Urinary bladder (tissue), 4 donors: ENCODE data around the gene MYRF. TPM values are rescaled to one million over a fixed set of nuclear protein-coding genes. Genes with fewer than 3 reads are reported as not detected.

ENCODE experiments used
- DNase-seq: peaks from one replicate; pipeline ENCODE4 v3.0.0-alpha.2; 2015; ENCODE audit errors: extremely low spot score
- H3K27ac ChIP-seq: one replicate; pipeline ENCODE4 v1.5.1; 2013; ENCODE audit warnings: low read depth, mild to moderate bottlenecking, moderate library complexity
- H3K36me3 ChIP-seq: one replicate; pipeline ENCODE4 v1.6.1; 2013; ENCODE audit warnings: mild to moderate bottlenecking, moderate library complexity; ENCODE audit not compliant: insufficient read depth
- H3K4me1 ChIP-seq: one replicate; pipeline ENCODE4 v1.6.1; 2013; ENCODE audit warnings: mild to moderate bottlenecking, moderate library complexity; ENCODE audit not compliant: insufficient read depth
- H3K4me3 ChIP-seq: one replicate; pipeline ENCODE4 v1.5.1; 2013; ENCODE audit warnings: low read depth, low read length
- WGBS: extraction: QIAGEN DNeasy Blood & Tissue Kit; methylation state at CpG from one replicate; pipeline ENCODE4 v1.1.7; 2013; 5-methylcytosine and 5-hydroxymethylcytosine counted together
- polyA plus RNA-seq: library from polyadenylated mRNA; stranded (reverse); fragments of 200-250 nt; gene quantifications from one replicate; pipeline ENCODE4 v1.2.3, GENCODE V29; 2013
- total RNA-seq: library from RNA; depleted of rRNA; stranded (reverse); fragments of >200 nt; gene quantifications from one replicate; pipeline ENCODE4 v1.2.3, GENCODE V29; 2014
- donor health status: healthy with polysubstance abuse.
- donor health status: healthy.

The MYRF gene
- total RNA-seq, result 4.7 TPM
- 0.79 TPM for polyA plus RNA-seq

- Histone ChIP-seq H3K4me1 (no peaks in the 10 kb centered on the region), H3K36me3 (no peaks in the 10 kb centered on the region), H3K27ac (no peak within 1 kb of the TSS), H3K4me3 (peak within 1 kb of the TSS; percentile 41)
- WGBS, result 2% methylated on average over 90 of the region's 93 CpGs
- no peak for DNase-seq
These were observed at the start of gene MYRF for GRCh38 chr11:61752117-61752924. Gene MYRF, plus strand, starts transcription at chr11:61752636. Its CDS starts 109 bp downstream, at chr11:61752745.

DNA sequence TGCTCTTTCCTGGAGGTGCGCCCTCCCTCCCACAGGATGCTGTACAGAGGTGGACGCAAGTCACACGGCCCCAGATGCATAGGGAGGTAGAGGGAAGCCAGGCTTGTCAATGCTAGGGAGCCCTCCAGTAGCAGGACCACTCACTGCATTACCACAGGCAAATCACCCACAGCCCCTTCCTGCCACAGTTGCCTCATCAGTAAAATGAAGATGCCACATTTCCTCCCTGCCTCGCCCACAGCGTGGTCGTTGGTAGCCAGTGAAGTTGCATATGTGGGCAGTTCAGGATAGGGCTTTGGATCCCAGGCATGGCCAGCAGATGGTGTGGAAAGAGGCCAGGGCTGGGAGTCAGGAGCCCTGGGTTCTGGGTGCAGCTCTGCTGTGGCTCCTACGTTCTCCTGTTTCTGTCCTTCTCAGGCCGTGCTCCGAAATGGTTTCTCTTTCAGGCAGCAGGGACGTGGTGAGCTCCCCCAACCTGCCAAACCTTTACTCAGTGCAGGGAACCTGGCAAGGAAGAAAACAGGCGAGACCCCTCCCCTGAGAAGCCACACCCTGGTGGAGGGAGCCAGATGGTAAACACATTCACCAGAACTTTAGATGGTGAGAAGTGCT is 49.6 kb upstream of the MYRF start:
- H3K4me1 ChIP-seq, result no peaks in the 10 kb centered on the region
- WGBS, result 87% methylated on average over 11 of the region's 11 CpGs

GRCh38 chr11:61704838-61705237 is 47.6 kb upstream of the MYRF start:
- H3K4me3 ChIP-seq, result no peak overlapping the region
- H3K27ac ChIP-seq, result no peak overlapping the region
- WGBS, result 74% methylated on average over 15 of the region's 15 CpGs
- no peaks in the 10 kb centered on the region for H3K36me3 ChIP-seq
- no peaks in the 10 kb centered on the region for H3K4me1 ChIP-seq
- DNase-seq, result no peak

More for the DNA sequence above, 49.6 kb upstream of the MYRF start:
- Histone ChIP-seq H3K27ac (no peak overlapping the region), H3K4me3 (no peak overlapping the region), H3K36me3 (no peaks in the 10 kb centered on the region)
- no peak for DNase-seq

GRCh38 chr11:61706452-61707400 is 45.7 kb upstream of the MYRF start:
- no peak for DNase-seq
- 83% methylated on average over 27 of the region's 27 CpGs for WGBS
- Histone ChIP-seq H3K36me3 (no peaks in the 10 kb centered on the region), H3K4me1 (no peaks in the 10 kb centered on the region), H3K27ac (no peak overlapping the region), H3K4me3 (no peak overlapping the region)

DNA sequence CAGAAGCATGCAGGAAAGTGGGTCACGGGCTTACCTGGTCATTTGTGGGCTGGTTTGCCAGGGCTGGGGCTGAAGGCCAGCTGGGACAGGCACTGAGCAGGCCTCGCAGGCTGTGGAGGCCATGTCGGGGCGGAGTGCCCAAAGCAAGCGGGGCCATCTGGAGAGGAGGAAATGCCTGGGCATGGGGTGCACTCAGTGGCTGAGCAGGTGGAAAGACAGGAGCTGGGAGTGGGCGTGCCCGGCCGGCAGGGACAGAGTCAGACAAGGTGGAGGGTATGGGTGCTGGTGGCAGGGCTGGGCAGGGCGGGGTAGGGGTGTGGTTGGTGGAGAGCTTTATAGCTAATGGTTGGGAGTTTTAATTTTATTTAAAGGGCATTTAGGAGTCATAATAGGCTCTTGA is 44.9 kb upstream of the MYRF start:
- Histone ChIP-seq H3K4me3 (no peak overlapping the region), H3K36me3 (no peaks in the 10 kb centered on the region), H3K4me1 (no peaks in the 10 kb centered on the region), H3K27ac (no peak overlapping the region)
- 92% methylated on average over 9 of the region's 9 CpGs for WGBS
- no peak for DNase-seq

- 96% methylated on average over 7 of the region's 7 CpGs for WGBS
- no peak for DNase-seq
- Histone ChIP-seq H3K4me1 (no peaks in the 10 kb centered on the region), H3K27ac (no peak overlapping the region), H3K36me3 (no peaks in the 10 kb centered on the region), H3K4me3 (no peak overlapping the region)
These were observed 43.3 kb upstream of the MYRF start for GRCh38 chr11:61709110-61709509.

- Histone ChIP-seq H3K4me1 (no peaks in the 10 kb centered on the region), H3K27ac (no peak overlapping the region), H3K36me3 (no peaks in the 10 kb centered on the region), H3K4me3 (no peak overlapping the region)
- no peak for DNase-seq
- WGBS, result 69% methylated on average over 7 of the region's 7 CpGs
These were observed 42.9 kb upstream of the MYRF start for GRCh38 chr11:61709572-61709971.

DNA sequence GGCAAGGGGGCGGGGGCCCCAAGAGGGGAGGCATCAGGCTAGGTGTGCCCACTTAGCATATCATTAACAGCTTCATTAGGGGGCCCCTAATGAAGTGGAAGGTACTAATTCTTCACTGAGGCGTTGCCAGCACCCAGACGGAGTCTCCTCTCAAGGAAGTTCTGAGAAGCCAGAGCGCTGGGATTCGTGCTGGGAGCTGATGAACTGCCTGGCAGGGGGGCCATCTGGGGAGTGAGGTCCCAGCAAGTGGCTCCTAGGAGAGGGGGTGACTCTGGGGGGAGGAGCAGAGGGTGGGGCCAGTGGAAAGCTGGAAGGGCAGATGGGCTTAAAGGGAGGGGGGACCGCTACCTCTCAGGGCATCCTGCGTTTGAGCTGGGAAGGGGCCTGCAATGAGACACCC is 42.4 kb upstream of the MYRF start:
- H3K36me3 ChIP-seq, result no peaks in the 10 kb centered on the region
- no peaks in the 10 kb centered on the region for H3K4me1 ChIP-seq
- H3K27ac ChIP-seq, result no peak overlapping the region
- no peak for DNase-seq
- WGBS, result 86% methylated on average over 7 of the region's 7 CpGs
- no peak overlapping the region for H3K4me3 ChIP-seq

DNA sequence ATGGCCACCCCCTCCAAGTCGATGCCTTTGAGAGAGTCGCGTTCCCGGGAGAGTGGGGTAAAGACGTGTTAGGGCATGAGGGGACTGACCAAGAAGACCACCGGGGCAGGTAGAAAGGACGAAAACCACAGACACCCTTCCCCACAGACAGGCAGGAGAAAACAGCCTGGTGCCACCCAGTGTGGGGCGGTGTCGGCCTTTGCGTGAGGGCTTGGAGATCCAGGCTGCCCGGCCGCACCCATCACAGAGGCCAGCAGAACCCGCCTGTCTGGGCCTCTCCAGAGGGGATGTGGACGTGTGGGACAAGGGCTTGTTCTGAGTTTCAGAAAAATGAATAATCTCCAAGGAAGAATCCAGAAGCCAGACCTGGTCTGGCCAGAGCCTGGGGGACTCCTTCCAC is 41.4 kb upstream of the MYRF start:
- Histone ChIP-seq H3K36me3 (no peaks in the 10 kb centered on the region), H3K4me3 (no peak overlapping the region), H3K27ac (no peak overlapping the region), H3K4me1 (no peaks in the 10 kb centered on the region)
- 93% methylated on average over 14 of the region's 14 CpGs for WGBS
- no peak for DNase-seq

DNA sequence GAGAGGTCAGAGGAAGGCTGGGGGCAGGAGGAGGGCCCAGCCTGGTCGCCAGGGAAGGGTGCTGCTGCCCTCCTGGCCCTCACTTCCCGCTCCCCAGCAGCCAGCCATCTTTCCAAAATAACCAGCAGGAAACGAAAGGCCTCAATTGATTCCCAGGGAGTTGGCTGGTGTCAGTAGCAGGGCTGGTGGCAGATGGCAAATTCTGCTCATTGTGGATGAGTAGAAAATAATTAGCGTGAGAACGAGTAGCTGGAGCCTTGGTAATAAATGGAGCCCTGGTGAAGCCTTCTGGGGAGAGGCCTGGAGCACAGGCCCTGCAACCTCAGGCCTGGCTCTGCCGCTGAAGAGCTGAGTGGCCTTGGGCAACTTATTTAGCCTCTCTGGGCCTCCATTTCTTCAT is 40.9 kb upstream of the MYRF start:
- no peak overlapping the region for H3K27ac ChIP-seq

GRCh38 chr11:61712314-61712713 is 40.1 kb upstream of the MYRF start:
- no peaks in the 10 kb centered on the region for H3K4me1 ChIP-seq
- WGBS, result 84% methylated on average over 12 of the region's 12 CpGs
- no peak overlapping the region for H3K4me3 ChIP-seq
- H3K36me3 ChIP-seq, result no peaks in the 10 kb centered on the region
- DNase-seq, result no peak
- H3K27ac ChIP-seq, result no peak overlapping the region

More for the DNA sequence above, 40.9 kb upstream of the MYRF start:
- no peak for DNase-seq
- 81% methylated on average over 6 of the region's 6 CpGs for WGBS
- Histone ChIP-seq H3K4me3 (no peak overlapping the region), H3K4me1 (no peaks in the 10 kb centered on the region), H3K36me3 (no peaks in the 10 kb centered on the region)

DNA sequence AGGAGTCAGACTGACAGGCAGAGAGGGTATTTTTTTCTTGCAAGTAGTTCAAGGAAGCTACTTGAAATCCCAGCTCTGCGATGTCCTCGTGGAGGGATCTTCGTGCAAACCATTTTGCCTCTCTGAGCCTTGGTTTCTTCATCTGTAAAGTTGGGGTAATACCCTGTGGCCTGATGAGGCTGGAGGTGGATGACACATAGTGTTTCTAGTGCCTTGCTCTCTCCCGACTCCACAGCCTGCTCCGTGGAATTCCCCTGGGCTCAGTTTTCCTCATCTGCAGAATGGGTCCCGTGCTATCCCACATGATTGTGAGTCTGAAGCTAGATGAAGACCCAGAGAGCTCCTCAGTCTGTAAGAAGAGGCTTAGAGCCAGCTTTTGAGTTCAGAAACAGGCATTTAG is 39.6 kb upstream of the MYRF start:
- Histone ChIP-seq H3K4me3 (no peak overlapping the region), H3K36me3 (no peaks in the 10 kb centered on the region), H3K4me1 (no peaks in the 10 kb centered on the region), H3K27ac (no peak overlapping the region)
- no peak for DNase-seq
- 93% methylated on average over 6 of the region's 6 CpGs for WGBS

- Histone ChIP-seq H3K36me3 (no peaks in the 10 kb centered on the region), H3K4me1 (no peaks in the 10 kb centered on the region), H3K27ac (no peak overlapping the region), H3K4me3 (no peak overlapping the region)
- no peak for DNase-seq
- WGBS, result 58% methylated on average over 9 of the region's 9 CpGs
These were observed 39.0 kb upstream of the MYRF start for GRCh38 chr11:61713464-61713863.
